ENCODE measurements around the gene CLSTN1.
"Not testable (repeated sequence)": the region's sequence is repeated elsewhere in the genome, so short reads cannot be mapped to it uniquely, and the experiment has no call there.

CLSTN1 gene

GRCh38 chr1:9801909-9802308 is 21.9 kb downstream of the CLSTN1 start:
- DNase-seq (ENCODE audit: low read depth): no peak
- H3K4me3 ChIP-seq (ENCODE audit: low read depth, low read length): no peak overlapping the region
- no peak for TF ChIP-seq CTCF (IDR thresholded peaks at IDR 0.05; ENCODE audit: low read depth, low read length, missing control alignments)

- no peak for DNase-seq (ENCODE audit: low read depth)
- no peak overlapping the region for H3K4me3 ChIP-seq (ENCODE audit: low read depth, low read length)
- no peak for TF ChIP-seq CTCF (IDR thresholded peaks at IDR 0.05; ENCODE audit: low read depth, low read length, missing control alignments)
Measured at GRCh38 chr1:9798236-9799130, 25.3 kb downstream of the CLSTN1 start.

GRCh38 chr1:9797049-9797448 is 26.7 kb downstream of the CLSTN1 start:
- TF ChIP-seq CTCF (IDR thresholded peaks at IDR 0.05; ENCODE audit: low read depth, low read length, missing control alignments): no peak
- no peak overlapping the region for H3K4me3 ChIP-seq (ENCODE audit: low read depth, low read length)

DNA sequence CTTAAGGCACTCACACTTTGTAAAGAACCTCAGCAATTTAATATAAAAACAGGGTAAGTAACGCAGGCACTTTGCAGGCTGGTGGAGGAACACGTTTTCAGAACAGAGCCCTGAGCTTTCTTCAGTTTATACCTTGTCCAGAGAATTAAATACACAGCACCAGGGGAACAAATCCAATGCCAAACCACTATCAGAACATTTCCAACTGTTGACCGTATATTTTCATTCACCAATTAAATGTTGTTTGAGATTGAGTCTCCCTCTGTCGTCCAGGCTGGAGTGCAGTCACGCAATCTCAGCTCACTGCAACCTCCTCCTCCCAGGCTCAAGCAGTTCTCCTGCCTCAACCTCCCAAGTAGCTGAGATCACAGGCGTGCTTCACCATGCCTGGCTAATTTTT is 29.7 kb downstream of the CLSTN1 start:
- no peak for DNase-seq (ENCODE audit: low read depth)
- no peak overlapping the region for H3K4me3 ChIP-seq (ENCODE audit: low read depth, low read length)
- no peak for TF ChIP-seq CTCF (IDR thresholded peaks at IDR 0.05; ENCODE audit: low read depth, low read length, missing control alignments)

More at GRCh38 chr1:9797049-9797448, 26.7 kb downstream of the CLSTN1 start:
- DNase-seq (ENCODE audit: low read depth): no peak

DNA sequence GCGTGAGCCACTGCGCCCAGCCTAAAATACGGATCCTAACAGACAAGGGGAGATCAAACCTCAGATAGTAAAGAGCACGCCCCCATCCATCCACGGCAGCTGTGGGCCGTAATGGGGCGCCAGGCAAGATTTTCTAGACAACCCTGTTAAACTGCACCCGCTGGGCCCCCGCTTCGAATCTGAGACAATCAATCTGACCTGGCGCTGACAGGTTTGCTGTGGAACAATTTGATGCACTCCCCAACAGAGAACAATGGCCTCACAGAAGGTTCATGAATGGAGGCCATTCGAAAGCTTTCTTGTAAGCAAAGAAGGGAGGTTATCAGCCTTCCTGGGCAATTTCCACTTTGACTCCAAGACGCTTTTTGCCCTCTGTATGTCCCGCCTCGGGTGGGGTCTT is 30.5 kb downstream of the CLSTN1 start:
- no peak for DNase-seq (ENCODE audit: low read depth)
- H3K4me3 ChIP-seq (ENCODE audit: low read depth, low read length): no peak overlapping the region
- TF ChIP-seq CTCF (IDR thresholded peaks at IDR 0.05; ENCODE audit: low read depth, low read length, missing control alignments): no peak

DNA sequence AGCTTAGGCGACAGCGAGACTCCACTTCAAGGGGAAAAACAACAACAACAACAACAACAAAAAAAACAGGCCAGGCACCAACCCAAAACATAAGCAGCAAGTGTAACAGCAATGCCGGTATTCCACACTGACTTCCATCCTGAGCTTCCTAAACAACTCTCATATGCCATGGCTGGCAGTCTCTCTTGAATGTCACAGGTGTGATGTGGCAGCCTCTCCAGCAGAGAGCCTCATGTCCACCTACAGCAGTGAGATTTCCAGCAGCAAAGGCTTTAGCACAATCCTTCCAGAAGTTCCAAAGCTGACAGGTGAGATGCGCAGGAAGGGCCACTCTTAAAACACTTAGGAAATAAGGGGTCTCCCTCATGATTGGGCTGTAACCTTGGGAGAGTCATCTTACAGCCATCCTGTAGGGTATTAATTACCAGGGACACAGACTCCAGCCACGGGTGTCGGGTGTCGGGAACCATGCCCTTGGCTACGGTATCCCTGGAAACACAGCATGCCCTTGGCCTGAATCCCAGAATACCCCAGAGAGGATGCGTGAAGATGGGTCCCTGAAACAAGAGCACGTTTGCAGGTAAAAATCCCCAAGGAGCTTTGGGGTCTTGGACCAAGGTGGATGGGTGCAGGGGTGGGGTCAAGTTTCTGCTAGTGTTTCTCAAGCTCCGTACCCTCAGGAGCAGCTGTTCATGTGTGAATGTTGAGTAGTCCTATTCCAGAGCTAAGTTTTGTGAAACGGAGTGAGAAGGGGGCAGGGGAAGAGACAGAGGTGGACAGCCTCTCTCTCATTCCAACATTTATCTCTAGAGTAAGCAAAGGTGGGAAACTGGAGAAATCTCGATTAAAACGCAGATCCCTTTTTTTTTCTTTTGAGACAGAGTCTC is 31.4 kb downstream of the CLSTN1 start:
- no peak for DNase-seq (ENCODE audit: low read depth)
- no peak for TF ChIP-seq CTCF (IDR thresholded peaks at IDR 0.05; ENCODE audit: low read depth, low read length, missing control alignments)

GRCh38 chr1:9789700-9790099 is 34.1 kb downstream of the CLSTN1 start:
- not testable (repeated sequence) for H3K4me3 ChIP-seq (ENCODE audit: low read depth, low read length); DNase-seq (ENCODE audit: low read depth)

More for the DNA sequence above, 31.4 kb downstream of the CLSTN1 start:
- no peak overlapping the region for H3K4me3 ChIP-seq (ENCODE audit: low read depth, low read length)

Data from GM12864 (cell line).